Parathyroid adenoma (tissue), 2 donors: ENCODE data around the gene TKFC.

Experiments
- H2AFZ ChIP-seq: fragments of 300-600 bp; sonication (generic); one replicate; pipeline ENCODE4 v1.7.0; 2017; ENCODE audit warnings: antibody characterized with exemption, mild to moderate bottlenecking
- H3K27ac ChIP-seq: fragments of 300-600 bp; sonication (generic); one replicate; pipeline ENCODE4 v1.7.0; 2017
- H3K27me3 ChIP-seq: fragments of 300-600 bp; sonication (generic); one replicate; pipeline ENCODE4 v1.7.0; 2017; ENCODE audit warnings: low read length; ENCODE audit not compliant: control insufficient read depth, insufficient read depth
- H3K36me3 ChIP-seq: fragments of 300-600 bp; sonication (generic); one replicate; pipeline ENCODE4 v1.7.0; 2017; ENCODE audit warnings: low read length; ENCODE audit not compliant: control insufficient read depth, insufficient read depth
- H3K4me1 ChIP-seq: fragments of 300-600 bp; sonication (generic); one replicate; pipeline ENCODE4 v1.7.0; 2017; ENCODE audit warnings: control low read depth
- H3K4me2 ChIP-seq: fragments of 300-600 bp; sonication (generic); one replicate; pipeline ENCODE4 v1.7.0; 2017; ENCODE audit warnings: low read length
- H3K4me3 ChIP-seq: fragments of 300-600 bp; sonication (generic); one replicate; pipeline ENCODE4 v1.7.0; 2017; ENCODE audit warnings: low read depth, low read length
- H3K79me2 ChIP-seq: fragments of 300-600 bp; sonication (generic); one replicate; pipeline ENCODE4 v1.7.0; 2017; ENCODE audit warnings: control low read depth
- H3K9ac ChIP-seq: fragments of 300-600 bp; sonication (generic); one replicate; pipeline ENCODE4 v1.7.0; 2017; ENCODE audit warnings: mild to moderate bottlenecking
- H3K9me3 ChIP-seq: fragments of 300-600 bp; sonication (generic); one replicate; pipeline ENCODE4 v1.7.0; 2017; ENCODE audit warnings: low read length; ENCODE audit not compliant: control insufficient read depth
- TF ChIP-seq, protein P1 (sequence below): fragments of 300-600 bp; sonication (generic); IDR thresholded peaks from one replicate; pipeline ENCODE4 v1.7.0; 2017; ENCODE audit warnings: antibody characterized with exemption, mild to moderate bottlenecking
- donor health status: primary hyperparathyroidism.

Gene TKFC

DNA sequence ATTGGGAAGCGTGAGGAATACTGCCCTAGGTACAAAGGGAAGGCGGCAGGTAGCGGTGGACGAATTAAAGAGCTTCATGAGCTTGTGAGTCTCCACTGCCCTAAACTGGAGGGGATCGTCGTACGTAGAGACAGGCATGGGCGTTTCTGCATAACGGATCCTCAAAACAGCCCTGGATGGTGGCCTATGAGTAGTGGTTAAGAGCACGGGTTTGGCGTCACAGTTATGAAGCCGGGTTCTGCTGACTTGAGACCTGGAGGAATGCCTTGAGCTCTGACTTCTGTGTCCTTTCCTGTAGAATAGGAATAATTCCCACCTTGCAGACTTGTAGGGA, 29.5 kb downstream of the TKFC start:
- H3K9ac ChIP-seq, result peak overlapping the region; percentile 95
- H3K27me3 ChIP-seq, result no peaks in the 10 kb centered on the region
- peak overlapping the region; percentile 91 for H2AFZ ChIP-seq
- no peaks in the 10 kb centered on the region for H3K4me1 ChIP-seq
- no peaks in the 10 kb centered on the region for H3K79me2 ChIP-seq
- H3K4me2 ChIP-seq, result peak overlapping the region; percentile 97
- peak overlapping the region; percentile 90 for H3K4me3 ChIP-seq
- TF ChIP-seq, protein P1, sequence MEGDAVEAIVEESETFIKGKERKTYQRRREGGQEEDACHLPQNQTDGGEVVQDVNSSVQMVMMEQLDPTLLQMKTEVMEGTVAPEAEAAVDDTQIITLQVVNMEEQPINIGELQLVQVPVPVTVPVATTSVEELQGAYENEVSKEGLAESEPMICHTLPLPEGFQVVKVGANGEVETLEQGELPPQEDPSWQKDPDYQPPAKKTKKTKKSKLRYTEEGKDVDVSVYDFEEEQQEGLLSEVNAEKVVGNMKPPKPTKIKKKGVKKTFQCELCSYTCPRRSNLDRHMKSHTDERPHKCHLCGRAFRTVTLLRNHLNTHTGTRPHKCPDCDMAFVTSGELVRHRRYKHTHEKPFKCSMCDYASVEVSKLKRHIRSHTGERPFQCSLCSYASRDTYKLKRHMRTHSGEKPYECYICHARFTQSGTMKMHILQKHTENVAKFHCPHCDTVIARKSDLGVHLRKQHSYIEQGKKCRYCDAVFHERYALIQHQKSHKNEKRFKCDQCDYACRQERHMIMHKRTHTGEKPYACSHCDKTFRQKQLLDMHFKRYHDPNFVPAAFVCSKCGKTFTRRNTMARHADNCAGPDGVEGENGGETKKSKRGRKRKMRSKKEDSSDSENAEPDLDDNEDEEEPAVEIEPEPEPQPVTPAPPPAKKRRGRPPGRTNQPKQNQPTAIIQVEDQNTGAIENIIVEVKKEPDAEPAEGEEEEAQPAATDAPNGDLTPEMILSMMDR, result no peak
- H3K27ac ChIP-seq, result peak overlapping the region; percentile 99
- no peaks in the 10 kb centered on the region for H3K9me3 ChIP-seq
- H3K36me3 ChIP-seq, result no peaks in the 10 kb centered on the region

DNA sequence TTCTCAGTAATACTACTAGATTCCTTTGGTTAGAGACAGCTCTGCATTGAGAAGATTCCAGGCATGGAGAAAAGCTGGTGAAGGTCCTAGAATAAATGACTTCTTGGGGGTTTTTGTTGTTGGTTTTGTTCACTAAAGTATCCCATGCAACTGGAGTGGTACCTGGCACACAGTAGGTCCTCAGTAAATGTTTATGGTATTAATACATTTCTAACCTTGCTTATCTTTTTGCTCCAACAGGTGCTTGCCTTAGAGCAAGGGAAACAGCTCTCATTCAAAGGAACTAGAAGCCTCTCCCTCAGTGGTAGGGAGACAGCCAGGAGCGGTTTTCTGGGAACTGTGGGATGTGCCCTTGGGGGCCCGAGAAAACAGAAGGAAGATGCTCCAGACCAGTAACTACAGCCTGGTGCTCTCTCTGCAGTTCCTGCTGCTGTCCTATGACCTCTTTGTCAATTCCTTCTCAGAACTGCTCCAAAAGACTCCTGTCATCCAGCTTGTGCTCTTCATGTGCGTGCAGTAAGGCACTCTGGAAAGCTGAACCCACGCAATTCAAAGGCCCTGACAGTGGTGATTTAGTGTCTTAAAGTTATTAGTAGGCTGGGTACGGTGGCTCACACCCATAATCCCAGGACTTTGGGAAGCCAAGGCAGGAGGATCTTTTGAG, 31.1 kb downstream of the TKFC start:
- Histone ChIP-seq H3K36me3 (no peaks in the 10 kb centered on the region), H3K4me2 (no peak overlapping the region), H3K79me2 (no peaks in the 10 kb centered on the region), H3K9ac (no peak overlapping the region), H2AFZ (no peak overlapping the region), H3K9me3 (no peaks in the 10 kb centered on the region), H3K4me3 (no peak overlapping the region), H3K27me3 (no peaks in the 10 kb centered on the region), H3K4me1 (no peaks in the 10 kb centered on the region), H3K27ac (no peak overlapping the region)
- TF ChIP-seq, protein P1, result no peak

DNA sequence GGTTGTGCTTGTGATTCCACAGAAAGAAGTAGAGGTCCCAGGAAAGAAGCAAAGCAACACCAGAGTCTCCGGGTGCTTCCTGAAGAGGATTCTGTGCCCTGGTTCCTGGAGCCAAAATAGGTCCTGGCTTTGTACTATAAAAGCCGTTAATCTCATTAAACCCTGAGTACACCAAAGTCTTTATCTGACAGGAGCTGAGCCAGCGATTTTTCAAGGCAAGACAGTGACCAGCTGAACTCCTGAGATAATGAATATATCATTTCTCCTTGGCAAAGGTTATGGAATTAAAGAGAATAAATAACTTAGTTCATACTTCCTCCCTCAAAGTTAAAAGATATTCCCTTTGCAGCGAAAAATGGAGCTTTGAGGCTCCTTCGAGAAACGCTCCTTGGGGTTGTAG, 34.4 kb downstream of the TKFC start:
- no peak overlapping the region for H3K27ac ChIP-seq
- no peaks in the 10 kb centered on the region for H3K27me3 ChIP-seq
- H3K9me3 ChIP-seq, result no peaks in the 10 kb centered on the region
- no peak overlapping the region for H3K4me3 ChIP-seq
- no peak overlapping the region for H3K9ac ChIP-seq
- no peak overlapping the region for H2AFZ ChIP-seq
- H3K4me1 ChIP-seq, result no peaks in the 10 kb centered on the region
- H3K79me2 ChIP-seq, result no peaks in the 10 kb centered on the region
- TF ChIP-seq, protein P1, result no peak
- H3K4me2 ChIP-seq, result no peak overlapping the region
- no peaks in the 10 kb centered on the region for H3K36me3 ChIP-seq

DNA sequence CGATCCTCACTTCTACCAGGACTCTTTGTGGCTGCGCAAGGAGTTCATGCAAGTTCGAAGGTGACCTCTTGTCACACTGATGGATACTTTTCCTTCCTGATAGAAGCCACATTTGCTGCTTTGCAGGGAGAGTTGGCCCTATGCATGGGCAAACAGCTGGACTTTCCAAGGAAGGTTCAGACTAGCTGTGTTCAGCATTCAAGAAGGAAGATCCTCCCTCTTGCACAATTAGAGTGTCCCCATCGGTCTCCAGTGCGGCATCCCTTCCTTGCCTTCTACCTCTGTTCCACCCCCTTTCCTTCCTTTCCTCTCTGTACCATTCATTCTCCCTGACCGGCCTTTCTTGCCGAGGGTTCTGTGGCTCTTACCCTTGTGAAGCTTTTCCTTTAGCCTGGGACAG, 35.6 kb downstream of the TKFC start:
- no peak overlapping the region for H2AFZ ChIP-seq
- no peak overlapping the region for H3K9ac ChIP-seq
- no peaks in the 10 kb centered on the region for H3K4me1 ChIP-seq
- no peak overlapping the region for H3K4me3 ChIP-seq
- no peaks in the 10 kb centered on the region for H3K9me3 ChIP-seq
- TF ChIP-seq, protein P1, result no peak
- H3K4me2 ChIP-seq, result no peak overlapping the region
- H3K36me3 ChIP-seq, result no peaks in the 10 kb centered on the region
- no peak overlapping the region for H3K27ac ChIP-seq
- H3K79me2 ChIP-seq, result no peaks in the 10 kb centered on the region
- H3K27me3 ChIP-seq, result no peaks in the 10 kb centered on the region
